HepG2 (cell line): Measurements from ENCODE around the gene TP53AIP1. TPM values are rescaled to one million over a fixed set of nuclear protein-coding genes. Genes with fewer than 3 reads are reported as not detected.

ENCODE experiments used
- polyA plus RNA-seq, 8 experiments: library from polyadenylated mRNA; depleted of rRNA in 3 of 8; stranded (reverse) in 7 of 8; unstranded in 1 of 8; fragments of >200 nt; fragmentation: Illumina TruSeq in 4 of 8; extraction: Trizol in 4 of 8; gene quantifications; 2 replicates each; pipeline versions ENCODE4 v1.2.1 to v1.2.3, GENCODE V29; 2011 to 2016; ENCODE audit warnings: low read depth in 4 of 8, missing spikeins in 1 of 8, mixed read lengths in 1 of 8; ENCODE audit not compliant: insufficient read depth in 1 of 8
- total RNA-seq, 5 experiments: library from RNA; depleted of rRNA; stranded (reverse); fragments of >200 nt; fragmentation: Illumina TruSeq; extraction: Trizol; gene quantifications; 2 replicates each; pipeline ENCODE4 v1.2.3, GENCODE V29; 2016; ENCODE audit warnings: low read depth in 1 of 5

Gene TP53AIP1
- total and polyA plus RNA-seq, 2 of the 13 experiments (the other 11 are each of a cell fraction or from before 2014, with no cell fraction given) = 0.11 TPM; not detected in 1

Other genes with a start within 250 kb of the TP53AIP1 start
- not detected in 2 replicates for gene FLI1, start 248.8 kb downstream of the TP53AIP1 start, total RNA-seq (2016; rRNA removed; fragmentation: Illumina TruSeq; extraction: Trizol)
- gene FLI1, start 248.8 kb downstream of the TP53AIP1 start, polyA plus RNA-seq (2011; rRNA removed) = not detected in 2 replicates
- not detected in 2 replicates for gene KCNJ1, start 75.6 kb downstream of the TP53AIP1 start, total RNA-seq (2016; rRNA removed; fragmentation: Illumina TruSeq; extraction: Trizol)
- not detected in 2 replicates for gene KCNJ1, start 75.6 kb downstream of the TP53AIP1 start, polyA plus RNA-seq (2011; rRNA removed)
- gene KCNJ5, start 51.5 kb downstream of the TP53AIP1 start, total RNA-seq (2016; rRNA removed; fragmentation: Illumina TruSeq; extraction: Trizol) = not detected in 2 replicates
- gene KCNJ5, start 51.5 kb downstream of the TP53AIP1 start, polyA plus RNA-seq (2011; rRNA removed) = not detected in 2 replicates
- 6.3 and 8.3 TPM in 2 replicates for gene ARHGAP32, start 249.5 kb upstream of the TP53AIP1 start, total RNA-seq (2016; rRNA removed; fragmentation: Illumina TruSeq; extraction: Trizol)
- gene ARHGAP32, start 249.5 kb upstream of the TP53AIP1 start, polyA plus RNA-seq (2011; rRNA removed) = 6.6 and 8.2 TPM in 2 replicates